ENCODE results near the gene CUX1.
"Not testable (repeated sequence)": the region's sequence is repeated elsewhere in the genome, so short reads cannot be mapped to it uniquely, and the experiment has no call there.

Gene CUX1

GRCh38 chr7:101869026-101869900 lies 51.8 kb downstream of the CUX1 start:
- DNase-seq (ENCODE audit: low spot score) = no peak

- no peak for DNase-seq (ENCODE audit: low spot score)
Observed at GRCh38 chr7:101869901-101870290, 52.5 kb downstream of the CUX1 start.

- peak; percentile 67 for DNase-seq (ENCODE audit: low spot score)
Observed at GRCh38 chr7:101870361-101871062, 53.1 kb downstream of the CUX1 start.

GRCh38 chr7:101871351-101871750 lies 53.9 kb downstream of the CUX1 start:
- no peak for DNase-seq (ENCODE audit: low spot score)

- DNase-seq (ENCODE audit: low spot score) = no peak
Observed at GRCh38 chr7:101874028-101874427, 56.6 kb downstream of the CUX1 start.

GRCh38 chr7:101875283-101875846 lies 57.9 kb downstream of the CUX1 start:
- no peak for DNase-seq (ENCODE audit: low spot score)

GRCh38 chr7:101877882-101878591 lies 60.6 kb downstream of the CUX1 start:
- no peak for DNase-seq (ENCODE audit: low spot score)

GRCh38 chr7:101878938-101879337 lies 61.5 kb downstream of the CUX1 start:
- DNase-seq (ENCODE audit: low spot score) = no peak

- no peak for DNase-seq (ENCODE audit: low spot score)
Observed at GRCh38 chr7:101879565-101879964, 62.1 kb downstream of the CUX1 start.

GRCh38 chr7:101880282-101881054 lies 63.0 kb downstream of the CUX1 start:
- DNase-seq (ENCODE audit: low spot score) = no peak

- no peak for DNase-seq (ENCODE audit: low spot score)
Observed at GRCh38 chr7:101882005-101882421, 64.6 kb downstream of the CUX1 start.

- peak; percentile 82 for DNase-seq (ENCODE audit: low spot score)
Observed at GRCh38 chr7:101882595-101883564, 65.5 kb downstream of the CUX1 start.

GRCh38 chr7:101884671-101885596 lies 67.5 kb downstream of the CUX1 start:
- DNase-seq (ENCODE audit: low spot score) = no peak

- DNase-seq (ENCODE audit: low spot score) = no peak
Observed at GRCh38 chr7:101885597-101885955, 68.2 kb downstream of the CUX1 start.

GRCh38 chr7:101887352-101887751 lies 69.9 kb downstream of the CUX1 start:
- not testable (repeated sequence) for DNase-seq (ENCODE audit: low spot score)

GRCh38 chr7:101888564-101888963 lies 71.1 kb downstream of the CUX1 start:
- DNase-seq (ENCODE audit: low spot score) = not testable (repeated sequence)

- no peak for DNase-seq (ENCODE audit: low spot score)
Observed at GRCh38 chr7:101890749-101891523, 73.5 kb downstream of the CUX1 start.

GRCh38 chr7:101891936-101892640 lies 74.7 kb downstream of the CUX1 start:
- DNase-seq (ENCODE audit: low spot score) = no peak

Data from HuH-7.5 (cell line).